ENCODE measurements around the gene ST8SIA1.

The ST8SIA1 gene

DNA sequence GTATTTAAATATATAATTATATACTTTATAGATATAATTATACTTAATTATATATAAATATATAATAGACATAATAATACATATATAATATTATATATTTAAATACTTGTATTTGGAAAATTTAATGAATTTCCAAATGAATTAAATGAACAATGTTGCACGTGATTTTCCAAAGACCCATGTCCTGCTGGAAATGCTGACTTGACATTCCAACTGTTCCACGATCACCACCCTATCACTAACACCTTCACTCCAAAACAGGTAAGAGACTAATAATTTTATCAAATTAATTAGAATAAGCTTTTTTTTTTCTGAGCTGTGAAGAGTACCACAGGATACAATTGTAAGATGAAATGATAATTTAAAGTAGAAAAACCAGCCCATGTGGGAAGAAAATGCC lies 103.4 kb downstream of the ST8SIA1 start:
- no peak for DNase-seq

GRCh38 chr12:22230280-22230794 lies 104.2 kb downstream of the ST8SIA1 start:
- no peak for DNase-seq

DNA sequence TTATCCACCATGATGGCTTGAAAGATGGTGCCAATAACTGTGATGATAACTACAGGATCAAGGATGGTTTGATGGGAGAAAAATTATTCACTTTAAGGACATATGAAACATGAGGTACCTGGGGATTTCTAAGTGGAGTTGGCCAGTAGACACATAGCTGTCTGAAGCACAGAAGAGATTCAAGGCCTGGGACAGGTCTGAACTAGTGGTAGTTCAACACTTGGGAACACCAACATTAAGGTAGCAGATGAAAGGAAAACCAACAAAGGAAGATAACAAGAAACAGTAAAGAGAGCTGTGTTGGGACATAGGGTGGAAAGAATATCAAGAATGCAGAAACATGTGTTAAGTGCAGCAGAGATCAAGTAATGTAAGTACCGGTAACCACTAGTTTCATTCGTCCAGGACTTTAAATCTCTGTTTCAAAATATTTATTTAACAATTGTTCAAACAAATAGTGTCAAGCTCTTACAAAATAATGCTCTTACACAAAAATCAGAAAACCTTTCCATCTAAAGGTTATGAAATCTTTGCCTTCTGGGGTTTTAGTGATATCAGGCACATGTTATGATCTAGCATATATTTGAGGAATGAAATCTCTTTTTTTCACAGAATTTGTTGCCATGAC lies 104.7 kb downstream of the ST8SIA1 start:
- no peak for DNase-seq

GRCh38 chr12:22228022-22228875 lies 106.3 kb downstream of the ST8SIA1 start:
- DNase-seq, result no peak

GRCh38 chr12:22223356-22223755 lies 111.2 kb downstream of the ST8SIA1 start:
- no peak for DNase-seq

GRCh38 chr12:22217556-22217955 lies 117.0 kb downstream of the ST8SIA1 start:
- no peak for DNase-seq

DNA sequence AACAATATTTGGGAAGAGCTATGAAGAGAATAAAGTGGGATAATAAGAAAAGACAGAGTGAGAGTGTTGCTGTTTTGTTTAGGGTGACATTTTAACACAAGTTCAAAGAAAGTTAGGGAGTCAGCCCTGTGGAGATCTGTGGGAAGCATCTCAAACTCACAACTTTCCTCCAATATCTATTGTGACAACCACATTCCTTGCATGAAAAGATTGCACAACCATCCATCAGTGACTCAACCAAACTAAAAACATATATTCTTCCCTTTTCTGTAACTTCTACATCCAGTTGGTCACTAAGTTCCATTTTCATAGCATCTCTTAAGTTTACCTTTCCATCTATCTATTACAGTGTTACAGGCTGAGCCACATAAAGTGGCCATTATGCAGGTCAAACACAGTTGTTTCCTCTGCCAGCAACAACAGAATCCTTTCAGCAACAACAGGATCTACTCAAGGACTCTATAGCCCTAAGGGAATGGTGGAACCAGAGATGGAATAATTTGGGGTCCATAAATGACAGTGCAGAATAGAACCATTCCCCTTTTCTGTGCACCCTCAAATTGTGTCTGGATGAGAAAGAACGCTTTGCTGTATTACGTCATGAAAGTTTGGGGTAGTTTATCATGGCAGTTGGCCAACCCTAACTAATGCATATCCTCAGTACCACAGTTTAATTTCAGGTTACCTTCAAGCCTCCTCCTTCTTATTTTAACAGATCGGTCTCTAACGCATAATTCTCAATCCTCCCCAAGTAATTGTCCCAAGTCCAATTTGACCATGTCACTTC lies 118.8 kb downstream of the ST8SIA1 start:
- DNase-seq, result no peak

DNA sequence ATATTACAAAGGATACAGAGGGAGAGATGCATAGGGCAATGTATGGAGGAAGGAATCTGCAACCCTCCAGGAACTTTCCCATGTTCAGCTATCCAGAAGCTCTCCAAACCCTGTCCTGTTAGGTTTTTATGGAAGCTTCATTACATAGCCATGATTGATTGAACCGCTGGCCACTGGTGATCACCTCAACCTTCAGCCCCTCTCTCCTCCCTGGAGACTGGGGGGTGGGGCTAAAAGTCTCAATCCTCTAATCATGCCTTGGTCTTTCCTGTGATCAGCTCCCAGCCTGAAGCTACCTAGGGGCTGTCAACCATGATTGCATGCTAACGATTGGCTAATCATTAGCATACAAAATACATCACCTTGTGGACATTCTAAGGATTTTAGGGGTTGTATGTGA lies 123.4 kb downstream of the ST8SIA1 start:
- no peak for DNase-seq

DNA sequence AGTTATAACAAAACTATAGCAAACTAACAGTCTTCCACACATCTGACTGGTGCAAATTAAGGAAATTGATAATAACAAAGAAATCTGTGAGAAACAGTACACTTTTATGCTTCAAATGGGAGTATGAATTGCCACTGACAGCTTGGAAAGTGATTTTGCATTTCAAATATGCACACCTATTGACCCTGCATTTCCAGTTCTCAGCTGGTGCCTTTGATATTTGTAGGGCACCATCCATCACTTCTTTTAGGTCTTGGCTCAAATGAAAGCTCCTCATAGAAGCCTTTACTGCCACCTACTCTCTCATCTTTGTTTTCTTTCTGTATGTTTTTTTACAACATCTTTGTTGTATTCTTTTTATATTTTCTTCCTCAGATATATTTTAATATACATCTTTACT lies 125.1 kb downstream of the ST8SIA1 start:
- no peak for DNase-seq

- DNase-seq, result no peak
These were observed 128.3 kb downstream of the ST8SIA1 start for GRCh38 chr12:22206111-22206728.

DNA sequence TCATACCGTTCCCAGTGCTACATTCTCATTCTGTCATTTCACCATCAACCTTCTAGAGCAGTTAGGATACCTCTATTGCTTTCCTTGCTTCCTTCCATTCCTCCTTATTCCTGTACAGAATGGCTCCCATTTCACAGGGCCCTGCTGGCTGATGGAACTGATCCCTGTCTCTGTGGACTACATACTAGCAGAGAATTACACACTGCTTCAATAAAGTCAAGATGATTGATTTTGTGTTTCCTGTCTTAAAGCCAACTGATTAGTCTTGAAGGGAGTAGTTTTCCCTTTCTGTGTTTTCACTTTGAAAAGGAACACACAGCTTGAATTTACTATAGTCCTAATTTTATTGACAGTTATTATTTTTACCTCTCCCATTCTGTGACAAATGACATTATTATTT lies 130.1 kb downstream of the ST8SIA1 start:
- no peak for DNase-seq

DNA sequence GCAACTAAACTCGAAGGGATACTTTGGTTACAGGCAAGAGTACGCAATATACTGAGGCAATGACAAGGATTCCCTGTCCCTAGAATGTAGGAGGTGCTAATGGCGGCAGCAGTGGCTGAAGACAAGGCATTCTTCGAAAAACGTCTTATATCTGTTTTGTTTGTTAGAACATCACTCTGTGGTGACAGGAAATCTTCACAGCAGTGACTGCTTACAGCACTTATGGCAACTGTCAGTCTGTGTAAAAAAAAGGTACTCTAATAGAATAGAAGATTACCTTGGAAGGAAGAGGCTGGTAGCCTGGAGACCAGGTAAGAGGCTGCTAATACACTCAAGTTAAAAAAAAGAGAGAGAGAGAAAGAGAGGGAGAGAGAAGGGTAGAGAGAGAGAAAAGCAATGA lies 131.7 kb downstream of the ST8SIA1 start:
- DNase-seq, result no peak

DNA sequence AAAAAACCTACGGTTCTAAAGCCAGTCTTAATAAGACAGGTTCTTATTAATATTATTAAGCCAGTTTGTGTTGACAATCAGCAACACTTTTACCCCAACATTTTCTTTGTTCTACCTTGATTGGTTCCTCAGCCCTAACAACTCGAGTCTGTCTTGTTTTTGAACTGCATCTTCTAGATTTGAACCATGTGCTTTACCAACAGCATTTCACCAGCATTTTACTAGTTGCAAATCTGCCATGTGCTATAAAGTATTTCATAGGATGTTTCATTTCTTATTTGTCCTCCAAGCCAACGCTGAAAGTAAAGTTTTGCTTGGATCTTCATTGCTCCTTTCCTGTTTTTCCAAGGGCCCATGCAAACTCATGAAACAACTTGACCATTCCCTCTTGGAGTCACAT lies 133.4 kb downstream of the ST8SIA1 start:
- DNase-seq, result no peak

DNA sequence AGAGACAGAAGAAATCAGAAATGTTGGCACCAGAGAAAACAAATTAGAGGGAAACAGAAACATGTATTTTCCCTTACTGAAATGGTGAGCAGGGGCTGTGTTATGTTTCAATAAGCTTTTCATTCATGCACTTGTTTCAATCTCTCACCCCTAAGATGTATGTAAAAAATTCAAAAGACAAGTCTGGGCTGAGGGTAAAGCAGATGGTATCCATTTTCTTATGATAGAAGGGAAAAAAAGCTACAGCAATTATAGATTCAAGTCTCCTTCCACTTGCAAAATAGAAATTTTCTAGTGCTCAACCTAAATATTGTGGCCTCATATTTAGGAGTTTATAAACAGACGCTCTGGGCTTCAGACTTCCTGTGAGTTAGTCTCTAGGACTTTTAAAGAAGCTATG lies 138.3 kb downstream of the ST8SIA1 start:
- no peak for DNase-seq

DNA sequence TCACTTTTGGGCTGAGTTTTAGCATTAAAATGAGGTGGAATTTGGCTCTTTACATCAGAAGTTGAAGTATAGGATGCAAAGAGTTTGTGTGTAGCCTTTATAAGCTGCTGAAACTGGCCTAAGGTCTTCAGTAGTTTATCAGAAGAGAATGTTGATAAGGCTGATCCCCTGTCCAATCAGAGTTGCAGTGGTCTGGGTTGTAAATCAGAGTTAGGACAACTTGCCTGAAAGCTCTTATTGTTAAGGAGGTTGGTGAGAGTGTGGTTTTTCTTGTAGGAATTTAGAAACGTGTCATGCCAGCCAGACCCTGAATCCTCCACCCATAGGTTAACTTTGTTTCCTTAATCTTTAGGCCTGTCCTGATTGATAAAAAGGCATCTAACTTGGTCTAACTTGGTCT lies 143.5 kb downstream of the ST8SIA1 start:
- DNase-seq, result no peak

GRCh38 chr12:22188431-22188830 lies 146.1 kb downstream of the ST8SIA1 start:
- no peak for DNase-seq

GRCh38 chr12:22180705-22181104 lies 153.8 kb downstream of the ST8SIA1 start:
- DNase-seq, result no peak

- DNase-seq, result no peak
These were observed 161.3 kb downstream of the ST8SIA1 start for GRCh38 chr12:22173177-22173576.

DNA sequence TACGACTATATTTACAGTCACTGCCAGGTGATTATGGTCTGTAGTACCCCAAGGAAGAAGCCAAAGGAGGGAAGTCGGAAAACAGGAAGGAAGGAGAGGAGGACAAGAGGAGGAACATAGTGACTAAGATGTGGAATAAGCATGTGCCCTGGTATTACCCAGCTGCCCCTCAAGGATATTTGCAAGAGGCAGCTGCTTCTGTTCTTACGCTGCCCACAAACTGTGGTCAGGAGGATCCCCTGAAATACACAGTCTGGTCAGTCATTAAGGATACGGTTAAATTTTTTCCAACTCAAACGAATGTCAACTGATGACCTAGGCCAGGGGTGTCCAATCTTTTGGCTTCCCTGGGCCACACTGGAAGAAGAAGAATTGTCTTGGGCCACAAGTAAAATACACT lies 162.0 kb downstream of the ST8SIA1 start:
- no peak for DNase-seq

DNA sequence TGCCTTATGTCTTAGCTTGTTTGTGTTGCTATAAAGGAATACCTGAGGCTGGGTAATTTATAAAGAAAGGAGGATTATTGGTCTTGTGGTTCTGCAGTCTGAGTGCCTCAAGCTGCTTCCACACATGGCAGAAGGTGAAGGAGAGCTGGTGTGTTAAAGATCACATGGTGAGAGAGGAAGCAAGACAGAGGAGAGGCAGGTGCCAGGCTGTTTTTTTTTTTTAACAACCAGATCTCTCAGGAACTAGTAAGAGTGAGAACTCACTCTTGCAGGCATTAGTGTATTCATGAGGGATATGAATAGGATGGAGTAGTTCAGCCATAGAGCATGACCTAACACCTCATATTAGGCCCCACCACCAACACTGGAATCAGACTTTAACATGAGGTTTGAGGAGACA lies 165.1 kb downstream of the ST8SIA1 start:
- DNase-seq, result no peak

GRCh38 chr12:22164139-22164538 lies 170.4 kb downstream of the ST8SIA1 start:
- no peak for DNase-seq

DNA sequence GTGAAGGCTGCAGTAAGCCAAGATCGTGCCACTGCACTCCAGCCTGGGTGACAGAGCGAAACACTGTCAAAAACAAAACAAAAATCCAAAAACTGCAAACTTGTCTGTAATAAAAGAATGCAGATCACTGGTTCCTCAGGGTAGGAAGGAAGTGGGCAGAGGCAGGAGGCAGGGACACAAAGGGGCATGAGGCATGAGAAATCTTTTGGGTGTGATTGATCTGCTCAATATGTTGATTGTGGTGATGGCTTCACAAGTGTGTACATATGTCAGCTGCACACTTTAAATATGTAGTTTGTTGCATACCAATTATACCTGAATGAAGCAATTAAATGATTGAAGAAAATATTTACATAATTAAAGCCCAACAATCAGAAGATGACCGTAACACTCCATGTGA lies 170.9 kb downstream of the ST8SIA1 start:
- DNase-seq, result no peak

- DNase-seq, result no peak
These were observed 174.0 kb downstream of the ST8SIA1 start for GRCh38 chr12:22160396-22161003.

All from NCI-H2227 treated with DMSO at 0.1 percent for 48 hours (cell line).